Gastrocnemius medialis (tissue), 4 donors: Measurements from ENCODE around the gene CACNB4.

Experiments used
- CTCF ChIP-seq, 5 experiments: fragments of 450-650 bp in 3 of 5; fragments of 200-600 bp in 2 of 5; sonication (generic) in 2 of 5; IDR thresholded peaks in 4 of 5; conservative IDR thresholded peaks in 1 of 5; 1 replicate in 4 of 5; 2 replicates in 1 of 5; pipeline ENCODE4 v1.5.1; 2016 to 2019; ENCODE audit warnings: antibody characterized with exemption in 5 of 5, mild to moderate bottlenecking in 3 of 5, moderate library complexity in 3 of 5
- POLR2A ChIP-seq, 2 donors: fragments of 450-650 bp; IDR thresholded peaks; one replicate each; pipeline ENCODE4 v1.6.1; 2017; ENCODE audit warnings: antibody characterized with exemption in 2 of 2, mild to moderate bottlenecking in 2 of 2, moderate library complexity in 2 of 2

- TF ChIP-seq CTCF (IDR thresholded peaks at IDR 0.05 in 4 of 5, conservative IDR thresholded peaks at IDR 0.05 in 1 of 5), result no peak
- no peak for TF ChIP-seq POLR2A (IDR thresholded peaks at IDR 0.05)
Observed at GRCh38 chr2:151906633-151906998, 192.2 kb downstream of the CACNB4 start.
